Caco-2 (cell line): ENCODE data around the gene PPP4R3B. TPM values are rescaled to one million over a fixed set of nuclear protein-coding genes. Genes with fewer than 3 reads are reported as not detected.

Source experiments
- BruUV-seq: library from RNA; stranded (reverse); fragments of 400-500 nt; replicated peaks from 2 replicates; lab custom pipeline; 2021; lab: Mats Ljungman, UMichigan
- CTCF ChIA-PET: fragments of 300-600 bp; sonication (Branson Sonifier 250); formaldehyde crosslinking; loops from one replicate; lab custom pipeline; 2022; ENCODE audit warnings: antibody characterized with exemption; lab: Charles Lee
- POLR2A ChIA-PET: fragments of 300-600 bp; sonication (Branson Sonifier 250); formaldehyde crosslinking; loops from one replicate; lab custom pipeline; 2022; ENCODE audit warnings: antibody characterized with exemption; lab: Charles Lee
- DNase-seq, 2 experiments: peaks; one replicate each; pipeline versions ENCODE4 v3.0.0 to v3.0.0-alpha.2; 2020 to 2022
- H3K27me3 ChIP-seq: replicated peaks from 2 replicates; pipeline ENCODE4 v1.6.0; 2011; ENCODE audit warnings: low read length; ENCODE audit not compliant: control insufficient read depth, insufficient read depth
- H3K36me3 ChIP-seq: 2 replicates; pipeline ENCODE4 v1.5.1; 2011; ENCODE audit warnings: low read length; ENCODE audit not compliant: control insufficient read depth, insufficient read depth
- H3K4me1 ChIP-seq: fragments of 250-450 bp; sonication (Bioruptor Pico); 2 replicates; pipeline ENCODE4 v1.5.1; 2020; ENCODE audit warnings: mild to moderate bottlenecking
- H3K4me3 ChIP-seq: 2 replicates; pipeline ENCODE4 v1.5.1; 2011; ENCODE audit warnings: low read depth, mild to moderate bottlenecking, control low read depth, low read length
- H3K9me3 ChIP-seq: fragments of 250-450 bp; sonication (Bioruptor Pico); 2 replicates; pipeline ENCODE4 v1.5.1; 2020; ENCODE audit warnings: mild to moderate bottlenecking, moderate library complexity
- H3K27ac Mint-ChIP-seq: one replicate; pipeline ENCODE4 v1.8.0; 2022; ENCODE audit warnings: mixed read lengths; ENCODE audit not compliant: unreplicated experiment
- H3K27me3 Mint-ChIP-seq: one replicate; pipeline ENCODE4 v1.8.0; 2022; ENCODE audit warnings: mixed read lengths; ENCODE audit not compliant: insufficient read depth, unreplicated experiment
- H3K36me3 Mint-ChIP-seq: one replicate; pipeline ENCODE4 v1.8.0; 2022; ENCODE audit warnings: mild to moderate bottlenecking, mixed read lengths; ENCODE audit not compliant: insufficient read depth, unreplicated experiment
- H3K4me1 Mint-ChIP-seq: one replicate; pipeline ENCODE4 v1.8.0; 2022; ENCODE audit warnings: low read depth, mixed read lengths; ENCODE audit not compliant: unreplicated experiment
- H3K4me3 Mint-ChIP-seq: one replicate; pipeline ENCODE4 v1.8.0; 2022; ENCODE audit warnings: mild to moderate bottlenecking, moderate library complexity, mixed read lengths; ENCODE audit not compliant: unreplicated experiment
- H3K9me3 Mint-ChIP-seq: one replicate; pipeline ENCODE4 v1.8.0; 2022; ENCODE audit warnings: mixed read lengths; ENCODE audit not compliant: unreplicated experiment
- CTCF ChIP-seq, 2 experiments: fragments of 200-600 bp in 1 of 2; IDR thresholded peaks; 1 replicate in 1 of 2; 2 replicates in 1 of 2; pipeline versions ENCODE4 v1.5.1 to v1.8.0; 2011 to 2022; ENCODE audit warnings: antibody characterized with exemption in 1 of 2, control low read depth in 1 of 2, inconsistent platforms in 1 of 2, low read depth in 1 of 2, low read length in 1 of 2, mild to moderate bottlenecking in 1 of 2, moderate library complexity in 1 of 2; ENCODE audit not compliant: insufficient read depth in 1 of 2, severe bottlenecking in 1 of 2, unreplicated experiment in 1 of 2
- intact Hi-C: fragments of 100-400 bp; cut with micrococcal nuclease; formaldehyde crosslinking; loops from one replicate; pipeline ENCODE4 v1.10.0; 2022; ENCODE audit not compliant: unreplicated experiment
- total RNA-seq: library from RNA; stranded (reverse); gene quantifications from 2 replicates; pipeline ENCODE4 v1.2.3, GENCODE V29; 2022

PPP4R3B gene
- total RNA-seq, 1 experiment from 2014 or later, result 54.7 TPM

GRCh38 chr2:55618025-55618274 is 528 bp upstream of the PPP4R3B start:
- POLR2A ChIA-PET, result interaction anchor here (0.5 to 1.4 kb wide), 5 partner anchors 8 to 403 kb away, joined by 3 to 8 read pairs (median 5); partner anchors contain the start of gene CFAP36
- no TSS peak for BruUV-seq
- peaks cover 5% of the 10 kb centered on the region for H3K4me1 Mint-ChIP-seq

GRCh38 chr2:55616551-55617174 is 759 bp downstream of the PPP4R3B start:
- Histone ChIP-seq H3K36me3 (peaks cover 4% of the 10 kb centered on the region), H3K27me3 (no peaks in the 10 kb centered on the region), H3K4me3 (peak overlapping the region; percentile 61), H3K4me1 (no peaks in the 10 kb centered on the region), H3K9me3 (no peaks in the 10 kb centered on the region)
- TF ChIP-seq CTCF (IDR thresholded peaks at IDR 0.05; ENCODE audit: insufficient read depth in 1 of 2, low read depth in 1 of 2, low read length in 1 of 2, severe bottlenecking in 1 of 2, unreplicated experiment in 1 of 2), result no peak
- Mint-ChIP-seq H3K4me3 (no peak overlapping the region), H3K36me3 (peaks cover 35% of the 10 kb centered on the region), H3K4me1 (peaks cover 5% of the 10 kb centered on the region), H3K27ac (no peak overlapping the region), H3K27me3 (no peaks in the 10 kb centered on the region), H3K9me3 (no peaks in the 10 kb centered on the region)
- ChIA-PET CTCF (no interaction called here), POLR2A (interaction anchor here (0.6 kb wide), 2 partner anchors 22 to 96 kb away, joined by 4 to 7 read pairs; no protein-coding TSS in a partner anchor)
- DNase-seq, result peak; percentile 58 to 68
- BruUV-seq, result no TSS peak
- intact Hi-C loops, result loop anchor here (1.0 to 5.0 kb wide), 3 partner anchors 96 to 384 kb away; partner anchors contain the start of genes CFAP36, CLHC1 and RPS27A

More at GRCh38 chr2:55618025-55618274, 528 bp upstream of the PPP4R3B start:
- TF ChIP-seq CTCF (IDR thresholded peaks at IDR 0.05; ENCODE audit: insufficient read depth in 1 of 2, low read depth in 1 of 2, low read length in 1 of 2, severe bottlenecking in 1 of 2, unreplicated experiment in 1 of 2), result no peak
- Mint-ChIP-seq H3K27me3 (no peaks in the 10 kb centered on the region), H3K36me3 (peaks cover 22% of the 10 kb centered on the region), H3K27ac (no peak overlapping the region), H3K9me3 (no peaks in the 10 kb centered on the region), H3K4me3 (no peak overlapping the region)
- intact Hi-C loops, result loop anchor here (5.0 kb wide), 1 partner anchor 386 kb away; the partner anchor contains the start of genes CLHC1 and RPS27A
- no peak for DNase-seq
- H3K27me3 ChIP-seq, result no peaks in the 10 kb centered on the region
- no peaks in the 10 kb centered on the region for H3K9me3 ChIP-seq
- peak overlapping the region; percentile 99 for H3K4me3 ChIP-seq
- no peaks in the 10 kb centered on the region for H3K4me1 ChIP-seq
- H3K36me3 ChIP-seq, result no peaks in the 10 kb centered on the region
- CTCF ChIA-PET, result interaction anchor here (0.7 kb wide), 1 partner anchor 186 kb away, joined by 3 read pairs; no protein-coding TSS in a partner anchor

- peaks cover 44% of the 10 kb centered on the region for H3K36me3 Mint-ChIP-seq
- ChIA-PET POLR2A (no interaction called here), CTCF (no interaction called here)
- no peak for DNase-seq
- H3K4me1 ChIP-seq, result peaks cover 17% of the 10 kb centered on the region
- H3K4me1 Mint-ChIP-seq, result peaks cover 15% of the 10 kb centered on the region
- peaks cover 4% of the 10 kb centered on the region for H3K36me3 ChIP-seq
- no peaks in the 10 kb centered on the region for H3K9me3 ChIP-seq
- no peak overlapping the region for H3K4me3 ChIP-seq
- H3K27me3 Mint-ChIP-seq, result no peaks in the 10 kb centered on the region
- no peak overlapping the region for H3K4me3 Mint-ChIP-seq
- no peak for TF ChIP-seq CTCF (IDR thresholded peaks at IDR 0.05; ENCODE audit: insufficient read depth in 1 of 2, low read depth in 1 of 2, low read length in 1 of 2, severe bottlenecking in 1 of 2, unreplicated experiment in 1 of 2)
- no peaks in the 10 kb centered on the region for H3K27me3 ChIP-seq
- H3K27ac Mint-ChIP-seq, result no peak overlapping the region
- no peaks in the 10 kb centered on the region for H3K9me3 Mint-ChIP-seq
- intact Hi-C loops, result no loop called here
- BruUV-seq, result no TSS peak
Observed at GRCh38 chr2:55611997-55612396, 5.4 kb downstream of the PPP4R3B start.
